ENCODE data around the gene PARP15. TPM values are rescaled to one million over a fixed set of nuclear protein-coding genes. Genes with fewer than 3 reads are reported as not detected.
A peak's percentile ranks its signal among the peaks of the same experiment; 100 is the strongest.

PARP15 gene
- total RNA-seq, 2 donors from 2014 or later: 49.6 to 72.9 TPM

- peaks cover 3% of the 10 kb centered on the region for H3K9me3 Mint-ChIP-seq
- H3K36me3 Mint-ChIP-seq: peaks cover 32% of the 10 kb centered on the region
- no peak overlapping the region for H3K4me3 Mint-ChIP-seq
- H3K27ac Mint-ChIP-seq: peak overlapping the region; percentile 32 to 83
- DNase-seq (ENCODE audit: low spot score) (no peak), ATAC-seq (no peak)
- no peaks in the 10 kb centered on the region for H3K27me3 Mint-ChIP-seq
- H3K4me1 Mint-ChIP-seq (ENCODE audit: low read depth in 2 of 2): peaks cover 22 to 33% of the 10 kb centered on the region in 2 donors
Observed at GRCh38 chr3:122612696-122613095, 35.2 kb downstream of the PARP15 start.

- Mint-ChIP-seq H3K4me1 (ENCODE audit: low read depth in 2 of 2) (peaks cover 6 to 23% of the 10 kb centered on the region in 2 donors), H3K36me3 (peaks cover 31% of the 10 kb centered on the region), H3K9me3 (peaks cover 3% of the 10 kb centered on the region), H3K27ac (peak overlapping the region in 1 of 2 donors; percentile 77), H3K4me3 (no peak overlapping the region), H3K27me3 (no peaks in the 10 kb centered on the region)
- DNase-seq (ENCODE audit: low spot score) (no peak), ATAC-seq (no peak)
Observed at GRCh38 chr3:122615303-122615702, 37.9 kb downstream of the PARP15 start.

GRCh38 chr3:122618614-122619013 is 41.2 kb downstream of the PARP15 start:
- Mint-ChIP-seq H3K27ac (peak overlapping the region in 1 of 2 donors; percentile 44), H3K4me3 (no peak overlapping the region), H3K27me3 (no peaks in the 10 kb centered on the region), H3K9me3 (no peaks in the 10 kb centered on the region), H3K4me1 (ENCODE audit: low read depth in 2 of 2) (peaks cover 15 to 20% of the 10 kb centered on the region in 2 donors), H3K36me3 (peaks cover 31% of the 10 kb centered on the region)
- DNase-seq (ENCODE audit: low spot score) (no peak), ATAC-seq (no peak)

GRCh38 chr3:122619040-122619439 is 41.6 kb downstream of the PARP15 start:
- no peaks in the 10 kb centered on the region for H3K9me3 Mint-ChIP-seq
- peak overlapping the region in 1 of 2 donors; percentile 55 for H3K27ac Mint-ChIP-seq
- no peaks in the 10 kb centered on the region for H3K27me3 Mint-ChIP-seq
- no peak overlapping the region for H3K4me3 Mint-ChIP-seq
- peaks cover 15 to 23% of the 10 kb centered on the region in 2 donors for H3K4me1 Mint-ChIP-seq (ENCODE audit: low read depth in 2 of 2)
- H3K36me3 Mint-ChIP-seq: peaks cover 31% of the 10 kb centered on the region
- ATAC-seq (no peak), DNase-seq (ENCODE audit: low spot score) (no peak)

- H3K4me1 Mint-ChIP-seq (ENCODE audit: low read depth in 2 of 2): peaks cover 15 to 19% of the 10 kb centered on the region in 2 donors
- no peak overlapping the region for H3K4me3 Mint-ChIP-seq
- ATAC-seq (no peak), DNase-seq (ENCODE audit: low spot score) (no peak)
- peak overlapping the region in 1 of 2 donors; percentile 55 for H3K27ac Mint-ChIP-seq
- H3K9me3 Mint-ChIP-seq: no peaks in the 10 kb centered on the region
- H3K36me3 Mint-ChIP-seq: peaks cover 27% of the 10 kb centered on the region
- no peaks in the 10 kb centered on the region for H3K27me3 Mint-ChIP-seq
Observed at GRCh38 chr3:122620399-122620798, 42.9 kb downstream of the PARP15 start.

- H3K36me3 Mint-ChIP-seq: peaks cover 23% of the 10 kb centered on the region
- no peaks in the 10 kb centered on the region for H3K27me3 Mint-ChIP-seq
Observed at GRCh38 chr3:122621112-122621511, 43.7 kb downstream of the PARP15 start.

GRCh38 chr3:122623031-122623829 is 45.8 kb downstream of the PARP15 start:
- no peaks in the 10 kb centered on the region for H3K9me3 Mint-ChIP-seq
- H3K36me3 Mint-ChIP-seq: peaks cover 23% of the 10 kb centered on the region
- DNase-seq (ENCODE audit: low spot score) (no peak), ATAC-seq (no peak)
- no peak overlapping the region for H3K4me3 Mint-ChIP-seq
- H3K27me3 Mint-ChIP-seq: no peaks in the 10 kb centered on the region
- peaks cover 15 to 32% of the 10 kb centered on the region in 2 donors for H3K4me1 Mint-ChIP-seq (ENCODE audit: low read depth in 2 of 2)
- peak overlapping the region in 1 of 2 donors; percentile 19 for H3K27ac Mint-ChIP-seq

More at GRCh38 chr3:122621112-122621511, 43.7 kb downstream of the PARP15 start:
- no peak overlapping the region for H3K4me3 Mint-ChIP-seq
- DNase-seq (ENCODE audit: low spot score) (no peak), ATAC-seq (no peak)
- peaks cover 15 to 23% of the 10 kb centered on the region in 2 donors for H3K4me1 Mint-ChIP-seq (ENCODE audit: low read depth in 2 of 2)
- no peak overlapping the region for H3K27ac Mint-ChIP-seq
- H3K9me3 Mint-ChIP-seq: no peaks in the 10 kb centered on the region

GRCh38 chr3:122626515-122627180 is 49.2 kb downstream of the PARP15 start:
- H3K9me3 Mint-ChIP-seq: no peaks in the 10 kb centered on the region
- H3K36me3 Mint-ChIP-seq: peaks cover 18% of the 10 kb centered on the region
- H3K4me3 Mint-ChIP-seq: no peak overlapping the region
- H3K27ac Mint-ChIP-seq: peak overlapping the region in 1 of 2 donors; percentile 58
- no peaks in the 10 kb centered on the region for H3K27me3 Mint-ChIP-seq
- DNase-seq (ENCODE audit: low spot score) (no peak), ATAC-seq (no peak)
- peaks cover 15 to 36% of the 10 kb centered on the region in 2 donors for H3K4me1 Mint-ChIP-seq (ENCODE audit: low read depth in 2 of 2)

- Mint-ChIP-seq H3K4me1 (ENCODE audit: low read depth in 2 of 2) (peaks cover 12 to 35% of the 10 kb centered on the region in 2 donors), H3K36me3 (peaks cover 12% of the 10 kb centered on the region), H3K9me3 (no peaks in the 10 kb centered on the region), H3K27me3 (no peaks in the 10 kb centered on the region), H3K27ac (peak overlapping the region in 1 of 2 donors; percentile 58), H3K4me3 (no peak overlapping the region)
- ATAC-seq (no peak), DNase-seq (ENCODE audit: low spot score) (no peak)
Observed at GRCh38 chr3:122627301-122627700, 49.9 kb downstream of the PARP15 start.

- no peak for DNase-seq (ENCODE audit: low spot score)
- H3K4me1 Mint-ChIP-seq (ENCODE audit: low read depth in 2 of 2): peaks cover under 1 to 27% of the 10 kb centered on the region in 2 donors
- H3K36me3 Mint-ChIP-seq: no peaks in the 10 kb centered on the region
- H3K4me3 Mint-ChIP-seq: no peak overlapping the region
- H3K9me3 Mint-ChIP-seq: no peaks in the 10 kb centered on the region
- no peak for ATAC-seq
- H3K27me3 Mint-ChIP-seq: no peaks in the 10 kb centered on the region
- peak overlapping the region in 1 of 2 donors; percentile 20 for H3K27ac Mint-ChIP-seq
Observed at GRCh38 chr3:122628567-122628966, 51.1 kb downstream of the PARP15 start.

GRCh38 chr3:122629763-122630162 is 52.3 kb downstream of the PARP15 start:
- H3K27me3 Mint-ChIP-seq: no peaks in the 10 kb centered on the region
- H3K4me3 Mint-ChIP-seq: no peak overlapping the region
- H3K27ac Mint-ChIP-seq: no peak overlapping the region
- H3K4me1 Mint-ChIP-seq (ENCODE audit: low read depth in 2 of 2): peaks cover 10 to 32% of the 10 kb centered on the region in 2 donors
- no peak for ATAC-seq
- no peak for DNase-seq (ENCODE audit: low spot score)
- H3K9me3 Mint-ChIP-seq: no peaks in the 10 kb centered on the region
- H3K36me3 Mint-ChIP-seq: no peaks in the 10 kb centered on the region

- no peak overlapping the region for H3K4me3 Mint-ChIP-seq
- DNase-seq (ENCODE audit: low spot score): no peak
- no peak for ATAC-seq
- H3K36me3 Mint-ChIP-seq: peaks cover 10% of the 10 kb centered on the region
- peaks cover 20 to 21% of the 10 kb centered on the region in 2 donors for H3K4me1 Mint-ChIP-seq (ENCODE audit: low read depth in 2 of 2)
- peak overlapping the region in 1 of 2 donors; percentile 37 for H3K27ac Mint-ChIP-seq
- H3K27me3 Mint-ChIP-seq: no peaks in the 10 kb centered on the region
- no peaks in the 10 kb centered on the region for H3K9me3 Mint-ChIP-seq
Observed at GRCh38 chr3:122635789-122636188, 58.3 kb downstream of the PARP15 start.

- Mint-ChIP-seq H3K27me3 (no peaks in the 10 kb centered on the region), H3K4me1 (ENCODE audit: low read depth in 2 of 2) (peaks cover 22 to 24% of the 10 kb centered on the region in 2 donors), H3K4me3 (no peak overlapping the region), H3K36me3 (peaks cover 10% of the 10 kb centered on the region), H3K9me3 (no peaks in the 10 kb centered on the region), H3K27ac (no peak overlapping the region)
- ATAC-seq: no peak
- DNase-seq (ENCODE audit: low spot score): no peak
Observed at GRCh38 chr3:122636697-122637096, 59.2 kb downstream of the PARP15 start.

GRCh38 chr3:122640437-122640999 is 63.1 kb downstream of the PARP15 start:
- H3K4me1 Mint-ChIP-seq (ENCODE audit: low read depth in 2 of 2): peaks cover 31 to 33% of the 10 kb centered on the region in 2 donors
- peak overlapping the region; percentile 3 for H3K4me3 Mint-ChIP-seq
- ATAC-seq (no peak), DNase-seq (ENCODE audit: low spot score) (no peak)
- no peaks in the 10 kb centered on the region for H3K9me3 Mint-ChIP-seq
- H3K27ac Mint-ChIP-seq: peak overlapping the region; percentile 46 to 88
- H3K27me3 Mint-ChIP-seq: no peaks in the 10 kb centered on the region
- peaks cover 16% of the 10 kb centered on the region for H3K36me3 Mint-ChIP-seq

Data from natural killer cell treated with Interleukin-12 subunit alpha and Interleukin-12 subunit beta and Interleukin-15 and Interleukin-18, amount 100 ng/mL, for 72 hours (primary cell).